GM08714 (cell line): Measurements from ENCODE around the gene SSH3.
A peak's percentile ranks its signal among the peaks of the same experiment; 100 is the strongest.

Experiments
- H3K4me3 ChIP-seq: fragments of 200-500 bp; sonication (Bioruptor generic); 2 replicates; pipeline ENCODE4 v1.5.1; 2014; ENCODE audit warnings: mild to moderate bottlenecking, low read length, inconsistent platforms
- ZNF274 ChIP-seq: IDR thresholded peaks from 2 replicates; pipeline ENCODE4 v1.6.1; 2012; ENCODE audit warnings: mild to moderate bottlenecking, low read depth, low read length

Gene SSH3

GRCh38 chr11:67344264-67344663, 40.9 kb downstream of the SSH3 start:
- no peak for TF ChIP-seq ZNF274

GRCh38 chr11:67345247-67345919, 42.1 kb downstream of the SSH3 start:
- no peak for TF ChIP-seq ZNF274
- no peak overlapping the region for H3K4me3 ChIP-seq

More at GRCh38 chr11:67344264-67344663, 40.9 kb downstream of the SSH3 start:
- no peak overlapping the region for H3K4me3 ChIP-seq

DNA sequence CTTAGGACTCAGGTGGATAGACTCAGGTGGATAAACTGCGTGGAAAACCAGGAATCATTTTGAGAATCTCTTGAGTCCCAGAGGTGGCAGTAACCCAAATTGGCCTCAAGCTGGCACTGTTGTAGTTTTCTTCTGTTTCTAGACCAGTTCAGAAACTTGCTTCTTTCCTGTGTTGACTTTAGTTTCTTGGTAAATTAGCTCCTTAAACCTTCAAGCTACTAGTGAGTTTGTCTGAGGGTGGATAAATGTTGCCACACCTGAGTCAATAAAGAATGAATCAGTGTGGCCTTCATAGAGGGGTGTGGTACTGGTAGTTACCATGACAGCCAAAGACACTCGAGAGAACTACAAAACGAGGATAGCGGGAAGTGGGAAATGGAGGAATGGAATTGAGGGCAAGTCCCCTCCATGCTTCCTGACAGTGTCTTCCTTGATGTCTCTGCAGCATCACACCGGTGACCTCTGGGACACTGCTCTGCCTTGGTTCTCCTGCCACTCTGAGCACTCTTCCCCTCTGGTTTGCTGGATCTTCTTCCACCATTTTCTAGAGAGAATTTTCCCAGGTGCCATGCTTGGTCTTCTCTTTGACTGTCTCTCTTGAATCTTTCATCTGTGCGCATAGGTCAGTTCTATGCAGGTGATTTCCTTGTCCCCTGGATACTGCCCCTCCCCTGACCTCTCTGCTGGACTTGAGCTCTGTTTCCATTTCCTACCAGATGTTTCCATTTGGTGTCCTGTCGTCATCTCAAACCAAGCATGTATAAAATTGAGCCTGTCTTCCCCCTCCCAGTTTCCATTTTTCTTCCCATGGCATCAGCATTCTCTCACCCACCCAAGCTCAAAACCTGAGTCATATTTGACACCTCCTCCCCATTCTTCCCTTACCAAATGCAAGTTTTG, 42.8 kb downstream of the SSH3 start:
- no peak overlapping the region for H3K4me3 ChIP-seq
- no peak for TF ChIP-seq ZNF274

GRCh38 chr11:67347964-67348749, 44.8 kb downstream of the SSH3 start:
- no peak overlapping the region for H3K4me3 ChIP-seq
- no peak for TF ChIP-seq ZNF274

DNA sequence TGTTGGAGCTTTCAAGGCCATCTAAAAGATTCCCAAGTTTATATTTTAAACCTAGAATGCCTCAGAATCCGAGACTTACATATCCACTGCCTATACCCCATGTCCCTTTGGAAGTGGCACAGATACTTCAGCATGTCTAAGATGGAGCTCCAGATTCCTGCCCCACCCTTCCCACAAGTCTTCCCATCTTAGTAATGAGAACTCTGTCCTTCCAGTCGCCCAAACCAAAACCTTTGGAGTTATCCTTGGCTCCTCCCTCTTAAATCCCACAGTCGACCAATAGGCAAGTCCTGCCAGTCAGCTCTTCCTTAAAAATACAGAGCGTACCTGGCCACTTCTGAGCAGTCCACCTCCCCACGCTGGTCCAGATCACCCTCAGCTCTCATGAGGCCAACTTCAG, 45.7 kb downstream of the SSH3 start:
- no peak overlapping the region for H3K4me3 ChIP-seq
- no peak for TF ChIP-seq ZNF274

DNA sequence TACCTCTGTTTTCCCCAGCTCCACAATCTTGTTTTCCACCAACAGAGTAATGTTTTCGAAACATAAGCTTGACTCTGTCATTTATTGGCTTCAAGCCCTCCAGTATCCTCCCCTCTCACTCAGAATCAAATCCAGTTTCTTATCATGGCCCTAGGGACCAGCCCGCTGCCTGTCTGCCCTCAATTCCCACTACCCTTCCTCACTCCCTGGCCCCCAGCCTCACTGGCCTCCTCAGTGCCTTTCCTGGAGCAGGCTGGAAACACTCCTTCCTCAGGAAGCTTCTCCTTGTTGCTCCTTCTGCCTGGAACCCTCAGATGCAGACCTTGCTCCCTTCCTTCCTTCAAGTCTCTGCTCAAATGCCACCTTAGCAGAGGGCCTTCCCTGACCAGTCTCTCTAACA, 46.1 kb downstream of the SSH3 start:
- H3K4me3 ChIP-seq = no peak overlapping the region
- no peak for TF ChIP-seq ZNF274

DNA sequence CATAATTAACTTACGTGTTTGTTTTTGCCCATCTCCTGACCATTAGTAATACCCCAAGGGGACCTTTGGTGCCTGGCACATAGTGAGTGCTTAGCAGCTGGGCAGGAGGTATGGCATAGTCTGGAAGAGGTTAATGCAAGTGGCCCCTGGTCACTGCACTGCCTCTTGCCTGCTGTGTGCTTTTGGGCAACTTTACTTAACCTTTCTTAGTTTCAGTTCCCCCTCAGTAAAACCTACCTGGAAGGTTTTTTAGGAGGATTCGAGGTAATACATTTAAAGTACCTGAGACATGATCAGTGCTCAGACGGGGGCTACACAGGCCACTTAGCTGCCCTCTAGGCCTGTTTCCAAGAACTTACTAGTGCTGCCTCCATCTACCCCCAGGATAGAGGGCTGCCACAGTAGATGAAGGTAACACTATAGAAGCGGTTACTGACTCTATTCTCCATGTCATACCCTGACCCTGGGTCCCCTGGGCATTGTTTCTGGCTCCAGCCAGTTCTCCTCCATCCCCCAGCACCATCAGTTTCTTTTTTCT, 46.7 kb downstream of the SSH3 start:
- no peak for TF ChIP-seq ZNF274
- H3K4me3 ChIP-seq = no peak overlapping the region

GRCh38 chr11:67351275-67352005, 48.1 kb downstream of the SSH3 start:
- TF ChIP-seq ZNF274 = no peak
- H3K4me3 ChIP-seq = peak overlapping the region; percentile 74; the same call in 1 of the 2 replicates

- TF ChIP-seq ZNF274 = no peak
- peak overlapping the region; percentile 74 for H3K4me3 ChIP-seq
Measured at GRCh38 chr11:67352546-67353316, 49.4 kb downstream of the SSH3 start.

- no peak for TF ChIP-seq ZNF274
- H3K4me3 ChIP-seq = peak within 1 kb of the TSS; percentile 74
Measured at GRCh38 chr11:67353317-67354074, 50.2 kb downstream of the SSH3 start, which contains the start of gene POLD4. Gene POLD4 (minus strand): TSS chr11:67353546. CDS start chr11:67353399, 147 bp downstream.

GRCh38 chr11:67354075-67355022, 51.0 kb downstream of the SSH3 start:
- peak overlapping the region; percentile 31; the same call in 1 of the 2 replicates for H3K4me3 ChIP-seq
- TF ChIP-seq ZNF274 = no peak
